Astrocyte of the spinal cord (primary cell): ENCODE data around the gene CD82.
"Not testable (repeated sequence)": the region's sequence is repeated elsewhere in the genome, so short reads cannot be mapped to it uniquely, and the experiment has no call there.

Source experiments
- DNase-seq: peaks from one replicate; pipeline ENCODE4 v3.0.0; 2011; ENCODE audit warnings: low read depth, low spot score
- H3K4me3 ChIP-seq: 2 replicates; pipeline ENCODE4 v1.5.1; 2011; ENCODE audit warnings: low read depth, mild to moderate bottlenecking, low read length, moderate library complexity
- in situ Hi-C: cut with HindIII; loops from 2 replicates; pipeline ENCODE4 v1.10.0; 2017; ENCODE audit warnings: low sequenced_read_pairs
- TF ChIP-seq, protein P1 (sequence below): IDR thresholded peaks from 2 replicates; pipeline ENCODE4 v1.5.1; 2012; ENCODE audit warnings: low read depth, mild to moderate bottlenecking, low read length, inconsistent platforms

Gene CD82

GRCh38 chr11:44538375-44539054 lies 26.9 kb upstream of the CD82 start:
- peak; percentile 59 for DNase-seq
- in situ Hi-C loops = loop anchor here (25.0 kb wide), 1 partner anchor 426 kb away; no protein-coding TSS in a partner anchor
- TF ChIP-seq, protein P1, sequence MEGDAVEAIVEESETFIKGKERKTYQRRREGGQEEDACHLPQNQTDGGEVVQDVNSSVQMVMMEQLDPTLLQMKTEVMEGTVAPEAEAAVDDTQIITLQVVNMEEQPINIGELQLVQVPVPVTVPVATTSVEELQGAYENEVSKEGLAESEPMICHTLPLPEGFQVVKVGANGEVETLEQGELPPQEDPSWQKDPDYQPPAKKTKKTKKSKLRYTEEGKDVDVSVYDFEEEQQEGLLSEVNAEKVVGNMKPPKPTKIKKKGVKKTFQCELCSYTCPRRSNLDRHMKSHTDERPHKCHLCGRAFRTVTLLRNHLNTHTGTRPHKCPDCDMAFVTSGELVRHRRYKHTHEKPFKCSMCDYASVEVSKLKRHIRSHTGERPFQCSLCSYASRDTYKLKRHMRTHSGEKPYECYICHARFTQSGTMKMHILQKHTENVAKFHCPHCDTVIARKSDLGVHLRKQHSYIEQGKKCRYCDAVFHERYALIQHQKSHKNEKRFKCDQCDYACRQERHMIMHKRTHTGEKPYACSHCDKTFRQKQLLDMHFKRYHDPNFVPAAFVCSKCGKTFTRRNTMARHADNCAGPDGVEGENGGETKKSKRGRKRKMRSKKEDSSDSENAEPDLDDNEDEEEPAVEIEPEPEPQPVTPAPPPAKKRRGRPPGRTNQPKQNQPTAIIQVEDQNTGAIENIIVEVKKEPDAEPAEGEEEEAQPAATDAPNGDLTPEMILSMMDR = peak; percentile 93
- no peak overlapping the region for H3K4me3 ChIP-seq

- H3K4me3 ChIP-seq = no peak overlapping the region
- in situ Hi-C loops = loop anchor here (25.0 kb wide), 1 partner anchor 428 kb away; no protein-coding TSS in a partner anchor
- no peak for DNase-seq
- TF ChIP-seq, protein P1 = no peak
Observed at GRCh38 chr11:44539971-44540370, 25.5 kb upstream of the CD82 start.

DNA sequence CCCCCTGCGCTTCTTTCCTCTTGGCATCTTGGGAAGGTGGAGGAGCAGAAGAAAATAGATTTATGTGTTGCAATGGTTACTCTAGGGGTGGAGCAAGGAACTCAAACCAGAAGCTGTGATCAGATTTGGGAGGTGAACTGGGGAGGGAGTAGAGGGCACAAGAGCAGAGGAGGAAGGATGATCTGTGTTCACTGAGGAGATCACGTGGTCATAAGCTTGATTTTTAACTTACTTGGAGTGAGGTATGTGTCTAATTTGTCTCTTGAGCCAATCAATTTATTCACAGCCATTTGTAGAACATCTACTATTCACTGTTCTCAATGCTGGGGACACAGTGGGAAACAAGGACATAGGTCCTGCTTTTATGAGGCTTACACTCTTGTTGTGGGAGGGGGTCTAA lies 24.8 kb upstream of the CD82 start:
- no peak overlapping the region for H3K4me3 ChIP-seq
- DNase-seq = no peak
- TF ChIP-seq, protein P1 = no peak
- in situ Hi-C loops = loop anchor here (25.0 kb wide), 1 partner anchor 428 kb away; no protein-coding TSS in a partner anchor

- in situ Hi-C loops = loop anchor here (25.0 kb wide), 1 partner anchor 430 kb away; no protein-coding TSS in a partner anchor
- TF ChIP-seq, protein P1 = no peak
- DNase-seq = no peak
Observed at GRCh38 chr11:44542372-44542771, 23.1 kb upstream of the CD82 start.

DNA sequence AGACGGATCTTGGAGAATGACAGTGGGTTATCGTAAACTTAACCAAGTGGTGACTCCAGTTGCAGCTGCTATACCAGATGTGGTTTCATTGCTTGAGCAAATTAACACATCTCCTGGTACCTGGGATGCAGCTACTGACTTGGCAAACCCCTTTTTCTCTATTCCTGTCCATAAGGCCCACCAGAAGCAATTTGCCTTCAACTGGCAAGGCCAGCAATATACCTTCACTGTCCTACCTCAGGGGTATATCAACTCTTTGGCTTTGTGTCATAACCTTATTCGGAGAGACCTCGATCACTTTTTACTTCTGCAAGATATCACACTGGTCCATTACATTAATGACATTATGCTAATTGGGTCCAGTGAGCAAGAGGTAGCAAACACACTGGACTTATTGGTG lies 18.5 kb upstream of the CD82 start:
- not testable (repeated sequence) for DNase-seq, H3K4me3 ChIP-seq
- in situ Hi-C loops = loop anchor here (25.0 kb wide), 1 partner anchor 435 kb away; no protein-coding TSS in a partner anchor

More at GRCh38 chr11:44542372-44542771, 23.1 kb upstream of the CD82 start:
- no peak overlapping the region for H3K4me3 ChIP-seq

DNA sequence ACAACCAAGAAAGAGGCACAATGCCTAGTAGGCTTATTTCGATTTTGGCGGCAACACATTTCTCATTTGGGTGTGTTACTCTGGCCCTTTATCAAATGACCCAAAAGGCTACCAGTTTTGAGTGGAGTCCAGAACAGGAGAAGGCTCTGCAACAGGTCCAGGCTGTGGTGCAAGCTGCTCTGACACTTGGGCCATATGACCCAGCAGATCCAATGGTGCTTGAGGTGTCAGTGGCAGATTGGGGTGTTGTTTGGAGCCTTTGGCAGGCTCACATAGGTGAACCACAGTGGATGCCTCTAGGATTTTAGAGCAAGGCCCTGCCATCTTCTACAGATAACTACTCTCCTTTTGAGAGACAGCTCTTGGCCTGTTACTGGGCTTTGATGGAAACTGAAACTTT lies 17.9 kb upstream of the CD82 start:
- in situ Hi-C loops = loop anchor here (25.0 kb wide), 1 partner anchor 435 kb away; no protein-coding TSS in a partner anchor
- not testable (repeated sequence) for H3K4me3 ChIP-seq, DNase-seq

GRCh38 chr11:44548032-44548695 lies 17.3 kb upstream of the CD82 start:
- in situ Hi-C loops = loop anchor here (25.0 kb wide), 1 partner anchor 436 kb away; no protein-coding TSS in a partner anchor
- H3K4me3 ChIP-seq = no peak overlapping the region
- TF ChIP-seq, protein P1 = no peak
- no peak for DNase-seq

GRCh38 chr11:44548961-44549749 lies 16.3 kb upstream of the CD82 start:
- H3K4me3 ChIP-seq, DNase-seq: not testable (repeated sequence)
- in situ Hi-C loops = loop anchor here (25.0 kb wide), 1 partner anchor 437 kb away; no protein-coding TSS in a partner anchor
